HG03196 (cell line): ENCODE data around the gene CAPZB.

Experiments
- ATAC-seq: cut with Tn5 transposase; IDR thresholded peaks from one replicate; pipeline ENCODE4 v1.9.1; 2021; ENCODE audit not compliant: unreplicated experiment

The CAPZB gene

DNA sequence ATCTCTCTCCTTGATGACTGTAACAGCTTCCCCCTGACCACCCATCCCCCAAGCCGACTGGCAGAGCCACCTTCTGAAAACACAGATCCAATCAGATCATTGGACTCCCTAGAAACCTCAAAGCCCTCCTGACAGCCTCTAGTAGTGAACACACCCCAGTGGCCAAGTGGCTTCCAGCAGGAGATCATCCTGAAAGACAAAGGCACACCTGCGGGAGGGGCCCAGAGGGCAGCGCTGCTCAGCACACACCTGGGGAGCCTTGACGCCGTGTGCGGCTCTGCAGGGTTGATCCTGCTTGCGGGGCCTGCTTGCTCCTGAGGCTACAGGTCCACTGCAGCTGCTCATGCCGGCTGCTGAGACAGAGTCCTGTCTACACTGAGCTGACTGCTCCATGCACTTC lies 131.7 kb downstream of the CAPZB start:
- ATAC-seq, result no peak

DNA sequence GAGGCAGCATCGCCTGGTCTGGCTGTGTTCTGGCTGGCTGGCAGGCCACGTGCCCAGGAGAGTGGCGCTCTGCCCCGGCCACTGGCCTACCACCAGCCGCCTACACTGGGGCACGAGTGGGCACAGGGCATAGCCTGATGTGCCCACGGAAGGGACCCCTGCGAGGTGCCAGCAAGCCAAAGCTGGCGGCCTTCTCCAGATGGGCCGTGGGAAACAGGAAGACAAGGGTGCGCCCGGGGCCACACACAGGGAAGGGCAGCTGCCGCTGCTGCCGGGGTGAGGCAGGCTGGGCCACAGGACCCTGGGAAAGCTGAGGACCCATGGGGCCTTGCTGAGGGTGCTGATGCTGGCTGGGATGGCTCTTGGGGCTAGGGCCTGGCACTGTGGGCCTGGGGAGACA lies 132.5 kb downstream of the CAPZB start:
- ATAC-seq, result no peak

DNA sequence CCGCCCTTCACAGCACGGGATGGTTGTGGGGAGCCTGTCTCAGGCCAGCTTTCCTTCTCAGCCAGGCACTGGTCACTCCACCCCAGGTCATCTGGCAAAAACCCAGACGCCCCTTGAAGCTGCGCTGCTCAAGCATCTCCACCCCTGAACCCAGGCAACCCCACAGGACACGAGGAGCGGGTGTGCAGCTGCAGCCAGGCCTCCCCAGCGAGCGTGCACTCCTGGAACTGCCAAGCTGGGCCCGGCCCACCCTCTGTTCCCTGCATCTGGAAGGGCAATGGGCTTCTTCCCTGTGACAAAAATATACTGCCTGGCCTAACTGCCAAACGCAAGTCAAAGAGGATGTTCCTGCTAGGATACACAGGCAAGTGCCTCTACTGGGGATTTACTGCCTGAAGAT lies 133.5 kb downstream of the CAPZB start:
- ATAC-seq, result no peak

DNA sequence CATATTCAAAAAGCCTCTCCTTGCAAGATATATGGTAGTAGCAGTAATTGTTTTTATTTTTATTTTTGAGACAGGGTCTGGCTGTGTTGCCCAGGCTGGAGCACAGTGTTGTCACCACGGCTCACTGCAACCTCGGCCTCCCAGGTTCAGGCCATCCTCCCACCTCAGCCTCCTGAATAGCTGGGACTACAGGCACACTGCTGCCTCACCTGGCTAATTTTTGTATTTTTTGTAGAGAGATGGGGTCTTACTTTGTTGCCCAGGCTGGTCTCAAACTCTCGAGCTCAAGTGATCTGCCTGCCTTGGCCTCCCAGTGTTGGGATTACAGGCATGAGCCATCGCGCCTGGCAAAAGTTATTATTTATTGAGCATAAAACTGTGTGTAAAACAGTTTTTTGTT lies 134.8 kb downstream of the CAPZB start:
- ATAC-seq, result no peak

DNA sequence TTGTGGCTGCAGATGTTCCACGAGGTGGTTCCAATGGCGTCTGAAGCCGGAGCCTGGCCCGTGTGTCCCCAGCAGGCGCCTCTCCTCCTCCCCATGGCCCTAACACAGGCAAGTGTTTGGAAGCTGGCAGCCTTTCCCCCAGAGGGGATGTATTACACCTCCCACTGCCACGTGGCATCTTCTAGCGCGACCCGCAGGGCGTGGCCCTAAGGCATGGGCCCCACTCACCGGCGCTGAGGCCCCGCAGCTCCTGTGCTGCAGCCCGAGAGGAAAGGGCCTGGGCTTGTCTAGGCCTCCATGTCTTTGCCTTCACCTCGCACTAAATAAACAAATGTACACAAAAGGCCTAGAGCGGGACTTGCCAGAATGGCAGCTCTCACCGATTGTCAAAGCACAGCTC lies 135.3 kb downstream of the CAPZB start:
- no peak for ATAC-seq

DNA sequence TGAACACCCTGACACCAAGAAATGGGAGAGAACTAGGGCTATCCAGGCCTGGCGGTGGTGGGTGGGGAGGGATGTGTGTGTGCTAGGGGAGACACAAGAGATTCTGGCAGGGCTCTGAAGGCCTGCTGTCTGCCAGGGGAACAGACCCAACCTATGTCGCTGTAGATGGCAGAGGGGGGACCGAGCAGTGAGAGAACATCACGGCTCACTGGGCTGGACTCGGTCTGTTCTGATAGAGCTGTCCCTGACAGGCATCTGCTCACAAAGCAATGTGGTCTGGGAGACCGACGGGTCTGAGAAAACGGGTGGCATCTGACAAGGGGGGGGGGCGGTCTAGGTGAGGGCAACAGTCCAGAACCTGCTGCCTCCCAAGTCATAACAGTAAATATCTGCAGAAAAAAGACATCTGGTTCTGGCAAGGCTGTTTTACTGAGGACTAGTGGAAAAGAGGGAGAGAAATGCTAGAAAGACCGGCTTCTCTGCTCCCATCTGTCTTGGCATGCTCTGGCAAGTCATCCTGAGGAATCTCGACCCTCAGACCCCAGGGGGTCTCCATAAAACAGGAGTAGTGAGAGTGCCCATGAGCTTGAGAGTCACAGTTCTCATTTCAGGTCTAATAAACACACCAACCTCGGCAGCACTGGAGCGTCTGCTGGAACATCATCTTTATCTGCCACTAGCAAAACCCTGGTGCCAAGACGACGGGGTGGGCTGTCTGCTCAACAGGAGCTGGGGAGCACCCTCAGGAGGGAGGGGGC lies 136.7 kb downstream of the CAPZB start:
- ATAC-seq, result no peak

DNA sequence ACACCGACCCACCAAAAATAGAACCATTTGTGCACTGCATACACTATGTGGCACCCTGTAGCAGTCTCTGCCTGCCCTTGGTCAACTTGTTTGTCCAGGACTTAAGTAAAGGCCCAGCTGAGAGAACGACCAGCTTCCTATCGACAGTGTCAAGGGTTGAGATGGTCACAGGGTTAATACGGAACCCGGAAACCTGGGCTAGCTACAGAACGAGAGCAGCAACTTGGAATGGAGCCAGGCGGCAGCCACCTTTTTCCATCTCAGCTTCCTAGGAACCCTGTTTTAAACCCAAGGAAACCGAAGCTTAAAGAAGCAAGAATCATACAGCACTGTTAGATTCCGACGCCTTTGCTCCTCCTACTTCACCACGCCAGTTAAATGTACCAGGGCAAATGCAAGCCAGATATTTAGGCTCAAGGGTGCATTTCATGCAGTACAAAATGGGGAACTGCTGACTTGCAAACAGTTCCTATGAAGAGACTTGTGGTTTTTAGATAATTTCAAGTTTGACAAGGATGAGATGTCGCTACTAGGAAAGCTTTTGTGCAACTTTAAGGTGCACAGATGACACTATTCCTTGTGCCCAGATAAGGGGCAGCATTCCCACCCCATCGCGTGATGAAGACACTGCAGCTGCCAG lies 137.7 kb downstream of the CAPZB start:
- ATAC-seq, result no peak

DNA sequence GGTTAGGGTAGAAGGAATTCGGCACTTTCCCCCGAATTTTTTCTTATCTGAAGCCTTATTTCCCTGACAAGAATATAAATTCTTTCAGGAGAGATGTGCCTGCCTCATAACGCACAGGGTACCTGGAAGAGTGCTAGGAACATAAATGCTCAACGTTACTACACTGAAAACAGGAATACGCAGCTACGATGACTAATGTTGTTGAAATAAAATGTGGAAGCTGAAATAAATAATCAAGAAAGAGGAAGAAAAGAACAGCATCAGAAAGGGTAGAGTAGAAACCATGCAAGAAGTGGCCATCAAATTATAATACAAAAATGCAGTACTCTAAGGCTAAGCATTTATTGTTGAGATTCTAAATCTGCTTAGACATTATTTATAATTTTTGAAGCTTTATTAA lies 139.3 kb downstream of the CAPZB start:
- ATAC-seq, result no peak

DNA sequence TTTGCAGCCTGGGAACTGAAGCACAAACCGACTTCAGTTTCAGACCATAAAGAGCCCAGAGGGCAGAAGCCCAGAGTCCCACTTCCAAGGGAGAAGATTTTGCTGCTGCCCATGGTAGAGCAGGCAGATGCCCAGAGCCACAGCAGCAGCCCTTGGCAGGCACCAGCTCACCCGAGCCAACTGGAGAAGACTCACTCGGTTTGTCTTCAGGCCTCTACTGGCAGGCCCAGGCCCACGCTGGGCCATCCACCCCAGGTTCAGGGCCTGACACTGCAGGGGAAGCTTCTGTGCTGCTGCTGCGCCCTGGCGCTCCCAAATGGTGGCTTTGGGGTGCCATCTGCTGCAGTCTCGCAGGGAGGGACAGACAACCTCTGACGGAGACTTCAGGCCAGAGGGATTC lies 139.9 kb downstream of the CAPZB start:
- ATAC-seq, result no peak

DNA sequence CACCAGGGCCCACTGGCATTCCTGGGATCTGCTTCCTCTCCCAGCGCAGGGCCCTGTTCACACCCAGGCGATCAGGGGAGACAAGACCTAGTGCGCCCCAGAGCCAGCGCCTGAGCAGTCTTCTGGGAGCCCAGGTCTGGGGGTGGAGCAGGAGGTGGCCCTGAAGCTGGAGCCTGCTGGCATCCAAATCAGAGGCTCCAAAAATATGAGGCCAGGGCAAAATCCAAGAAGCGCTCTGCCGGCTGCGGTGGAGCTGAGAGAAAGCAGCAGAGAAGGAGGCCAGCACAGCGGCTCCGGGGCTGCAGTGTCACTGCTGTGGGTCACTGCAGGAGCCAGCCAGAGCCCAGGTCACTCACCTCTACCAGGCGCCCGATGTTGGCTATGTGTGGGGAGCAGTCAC lies 140.5 kb downstream of the CAPZB start:
- no peak for ATAC-seq

DNA sequence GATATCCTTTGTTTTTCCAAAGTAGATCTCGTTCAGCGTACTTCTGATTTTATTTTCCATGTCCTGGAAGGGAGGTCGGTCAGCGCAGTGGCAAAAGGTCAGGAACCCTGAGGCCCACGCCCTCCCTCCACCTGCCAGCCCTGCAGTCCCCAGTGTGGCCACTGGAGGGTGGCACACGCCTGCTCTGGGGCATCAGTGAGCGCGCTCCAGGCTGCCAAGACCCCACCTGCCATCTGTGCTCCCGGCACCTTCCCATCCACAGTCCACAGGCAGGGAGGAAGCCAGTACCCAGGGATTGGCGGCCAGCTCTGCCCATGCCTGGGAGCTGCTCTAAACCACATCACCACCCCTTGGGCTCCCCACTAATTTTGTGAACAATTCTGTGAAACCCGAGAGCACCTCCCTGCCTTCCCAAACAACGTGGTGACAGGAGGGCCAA lies 140.9 kb downstream of the CAPZB start:
- ATAC-seq, result no peak

DNA sequence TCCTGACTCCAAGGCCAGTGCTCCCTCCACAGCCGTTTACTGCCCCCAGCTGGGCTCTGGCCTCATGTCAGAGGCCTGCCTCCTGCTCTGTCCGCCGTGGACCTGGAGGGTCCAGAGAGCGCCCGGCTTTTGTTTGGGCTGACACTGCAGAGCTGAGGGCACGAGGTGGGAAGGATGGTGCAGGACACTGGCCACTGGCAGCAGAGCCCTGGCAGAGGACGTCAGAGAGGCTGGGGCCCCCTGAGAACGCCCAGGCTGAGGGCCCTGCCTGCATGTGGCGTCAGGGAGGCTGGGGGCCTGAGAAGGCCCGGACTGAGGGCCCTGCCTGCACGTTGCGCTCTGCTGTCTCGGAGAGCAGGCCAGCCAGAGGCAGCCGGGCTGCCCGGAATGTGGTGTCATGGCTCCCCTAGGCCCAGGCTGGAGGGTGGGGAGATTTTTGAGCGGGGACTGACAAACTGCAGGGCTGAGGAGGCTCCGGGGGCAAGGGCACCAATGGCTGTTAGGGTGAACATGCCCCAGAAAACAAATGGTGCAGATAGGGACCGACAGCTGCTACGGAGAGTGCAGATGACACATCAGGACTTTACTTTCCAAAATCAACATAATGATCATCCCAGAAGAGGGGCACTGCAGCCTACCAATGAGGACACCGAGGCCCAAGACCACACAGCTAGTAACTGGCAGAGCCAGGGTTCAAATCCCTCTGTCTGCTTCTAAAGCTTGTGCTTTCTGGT lies 141.6 kb downstream of the CAPZB start:
- ATAC-seq, result no peak

DNA sequence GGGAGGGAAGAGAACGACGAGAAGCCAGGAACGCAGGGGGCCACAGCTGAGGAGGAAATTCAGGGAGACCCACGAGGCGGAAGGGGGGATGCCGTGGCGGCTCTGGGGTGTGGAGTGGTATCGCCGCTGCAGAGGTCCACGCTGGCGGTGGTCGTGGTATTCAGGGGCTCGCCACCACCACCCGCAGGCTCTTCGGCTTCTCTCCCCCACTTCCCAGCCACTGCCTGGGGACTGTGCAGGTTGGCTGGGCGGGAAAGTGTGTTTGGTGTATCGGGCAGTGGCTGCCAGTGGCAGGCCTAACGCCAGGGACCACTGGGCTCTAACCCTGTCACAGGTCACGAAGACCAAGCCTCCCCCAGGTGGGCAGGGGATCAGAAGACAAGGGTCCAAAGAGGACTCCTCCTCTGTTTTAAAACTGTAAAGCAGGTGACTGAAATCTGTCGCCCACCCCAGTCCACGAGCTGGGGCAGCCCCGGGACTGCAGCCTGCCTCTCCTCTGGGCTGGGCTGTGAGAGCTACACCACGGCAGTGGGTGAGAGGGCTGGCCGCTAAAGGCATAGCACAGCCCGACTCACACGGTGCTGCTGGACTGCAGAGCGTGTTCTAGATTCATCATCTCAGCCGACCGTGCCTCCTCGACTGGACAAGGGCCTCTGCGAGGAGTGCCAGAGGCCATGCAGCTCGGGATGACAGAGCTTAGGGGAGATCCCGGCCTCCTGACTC lies 142.3 kb downstream of the CAPZB start:
- no peak for ATAC-seq

DNA sequence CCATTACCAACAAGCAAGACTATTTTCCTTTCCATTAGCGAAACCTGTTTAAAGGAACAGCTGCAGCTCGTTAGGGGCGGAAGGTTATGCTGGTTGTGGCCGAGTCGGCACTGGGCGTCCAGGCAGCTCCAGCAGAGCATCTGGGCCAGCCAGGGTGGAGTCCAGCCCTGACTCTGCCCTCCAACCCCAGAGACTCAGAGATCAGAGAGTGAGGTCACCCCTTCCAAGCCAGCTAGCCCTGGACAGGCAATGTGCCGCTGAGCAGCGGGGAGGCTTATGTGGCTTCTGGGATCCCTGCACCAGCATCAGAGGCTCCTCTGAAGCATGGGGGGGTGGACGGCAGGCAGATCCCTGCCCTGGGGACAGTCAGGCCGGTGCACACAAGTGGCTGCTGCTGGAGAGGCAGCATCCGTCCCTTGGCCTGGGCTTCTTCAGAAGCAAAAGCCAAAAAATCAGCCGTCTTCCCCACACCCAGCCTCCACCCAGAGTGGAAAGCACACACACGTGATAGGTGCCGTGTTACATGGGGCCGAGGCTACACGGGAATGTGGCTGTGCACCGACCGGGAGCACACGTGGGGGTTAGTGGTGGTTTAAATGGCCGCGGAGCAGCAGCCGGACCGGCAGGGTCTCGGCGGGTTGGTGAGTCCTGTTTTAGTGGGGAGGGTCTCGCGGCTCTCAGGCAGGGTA lies 143.1 kb downstream of the CAPZB start:
- no peak for ATAC-seq

DNA sequence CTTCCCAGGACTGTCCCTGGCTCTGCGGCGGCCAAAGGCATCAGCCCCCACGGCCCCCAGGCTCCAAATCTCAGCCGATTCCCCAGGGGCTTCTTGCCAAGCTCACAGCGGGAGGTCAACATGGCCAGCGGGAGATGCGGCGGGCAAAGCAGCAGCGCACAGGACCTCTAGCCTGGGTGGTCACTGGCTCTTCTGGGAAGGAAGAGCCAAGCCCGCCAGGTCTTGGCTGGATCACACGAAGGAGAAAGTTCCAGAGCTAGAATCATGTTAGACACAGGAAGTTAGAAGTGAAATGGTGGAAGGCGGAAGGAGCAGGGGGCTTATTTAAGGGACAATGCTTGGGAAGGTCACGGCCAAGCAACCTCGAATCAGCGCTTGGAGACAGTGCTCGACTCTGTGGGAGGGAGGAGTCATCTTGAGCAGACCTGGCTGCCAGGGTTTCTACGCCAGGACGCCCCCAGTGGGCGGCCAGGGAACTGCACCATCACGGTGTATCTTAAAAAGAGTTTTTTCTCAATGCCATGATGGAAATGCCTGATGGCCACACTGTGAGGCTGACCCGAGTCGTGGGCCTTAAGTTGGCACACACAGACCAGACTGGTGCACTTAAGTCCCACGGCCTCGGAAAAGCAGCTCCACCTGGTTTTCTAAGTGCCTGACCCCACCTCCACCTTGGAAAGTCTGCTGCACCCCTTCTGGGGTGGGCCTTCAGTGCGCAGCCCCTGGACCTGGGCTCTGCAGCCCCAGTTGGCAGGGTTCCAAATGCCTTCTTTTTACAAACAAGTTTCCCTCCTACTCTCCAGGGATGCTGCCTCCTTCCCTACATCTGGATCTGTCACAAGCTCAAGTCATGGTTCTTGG lies 143.9 kb downstream of the CAPZB start:
- ATAC-seq, result no peak

DNA sequence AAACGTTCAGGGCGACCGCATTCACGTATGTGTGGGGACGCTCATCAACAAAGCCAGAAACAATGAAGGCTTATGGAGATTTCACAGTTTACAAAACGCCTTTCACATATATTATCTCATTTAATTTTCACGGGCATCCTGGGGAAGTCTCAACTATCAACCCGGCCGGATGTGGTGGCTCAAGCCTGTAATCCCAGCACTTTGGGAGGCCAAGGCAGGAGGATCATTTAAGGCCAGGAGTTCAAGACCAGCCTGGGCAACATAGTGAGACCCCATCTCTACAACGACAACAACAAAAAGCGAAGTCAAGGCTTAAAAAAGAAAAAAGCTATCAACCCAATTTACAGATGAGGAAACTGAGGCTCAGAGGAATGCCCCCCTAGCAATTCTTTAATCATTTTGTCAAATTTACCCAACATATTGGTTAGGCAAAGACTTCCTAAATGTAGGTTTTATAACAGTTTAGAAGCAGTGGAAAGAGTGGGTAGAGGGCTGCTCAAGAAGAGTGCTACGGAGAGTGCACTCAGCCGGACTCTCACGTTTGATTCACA lies 144.9 kb downstream of the CAPZB start:
- ATAC-seq, result no peak

DNA sequence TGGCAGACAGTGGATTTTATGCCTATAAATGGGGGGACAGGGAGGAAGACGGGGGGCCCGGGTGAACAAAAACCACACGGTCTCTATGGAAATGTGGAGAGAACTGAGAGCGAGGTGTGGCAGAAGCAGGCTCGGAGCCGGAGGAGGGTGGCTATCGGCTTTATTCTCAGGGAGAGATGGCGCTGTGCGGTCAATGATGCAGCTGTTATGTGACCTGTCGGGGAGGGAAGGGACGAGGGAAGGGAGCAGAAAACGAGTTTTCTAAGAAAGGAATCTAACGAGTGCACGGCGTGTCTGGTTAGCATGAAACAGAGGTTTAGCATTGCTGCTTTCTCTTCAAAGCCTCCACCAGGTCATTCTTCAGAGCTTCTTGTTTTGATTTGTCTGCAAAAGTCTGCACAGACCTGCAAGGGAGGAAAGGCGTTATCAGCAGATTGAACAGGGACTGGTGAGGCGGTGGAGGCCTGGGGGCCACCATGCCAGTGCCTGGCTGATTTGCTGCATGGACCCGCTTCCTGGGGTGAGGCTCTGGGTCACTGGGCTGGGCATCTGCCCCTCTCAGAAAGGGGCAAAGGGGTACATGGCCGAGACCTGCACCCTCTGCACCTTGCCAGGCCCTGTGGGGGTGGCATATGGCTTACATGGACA lies 146.0 kb downstream of the CAPZB start:
- no peak for ATAC-seq

DNA sequence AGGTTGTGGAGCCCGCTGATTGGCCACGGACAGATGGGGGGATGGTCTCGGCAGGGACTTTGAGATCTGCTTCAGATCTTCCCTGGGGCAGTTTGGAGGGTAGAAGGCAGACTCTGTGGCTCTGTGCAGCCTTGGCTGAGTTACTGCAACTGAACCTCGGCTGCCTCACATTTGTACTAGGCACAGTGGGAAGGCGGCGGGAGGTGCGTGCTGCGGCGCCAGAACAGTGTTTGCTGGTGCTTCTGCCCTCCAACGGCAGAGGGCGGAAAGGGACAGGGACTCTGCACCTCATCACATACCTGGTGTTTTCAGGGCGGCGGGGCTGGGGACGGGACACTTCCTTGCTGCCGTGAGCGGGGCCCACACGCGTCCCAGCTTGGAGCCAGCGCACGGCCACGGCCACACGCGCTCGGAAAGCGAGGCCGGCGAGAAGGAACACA lies 147.0 kb downstream of the CAPZB start:
- no peak for ATAC-seq

DNA sequence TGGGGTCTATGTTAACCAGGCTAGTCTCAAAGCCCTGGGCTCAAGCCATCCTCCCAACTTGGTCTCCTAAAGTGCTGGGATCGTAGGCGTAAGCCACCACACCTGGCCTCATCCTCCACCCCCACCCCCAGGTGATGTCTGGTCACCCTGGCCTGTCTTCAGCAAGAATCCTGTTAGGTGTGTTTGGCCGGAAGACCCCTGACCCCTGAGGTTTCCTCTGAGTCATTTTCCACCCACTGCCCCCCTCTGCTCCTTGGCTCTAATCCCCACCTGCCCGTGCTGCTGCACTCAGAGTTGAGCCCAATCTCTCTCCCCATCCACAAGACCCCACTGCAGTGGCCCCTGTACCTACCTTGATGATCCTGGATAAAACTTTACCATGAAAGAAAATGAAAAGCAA lies 148.1 kb downstream of the CAPZB start:
- ATAC-seq, result no peak
